A172 (cell line): ENCODE measurements around the gene QPRT. TPM values are rescaled to one million over a fixed set of nuclear protein-coding genes. Genes with fewer than 3 reads are reported as not detected.
"Not testable (repeated sequence)": the region's sequence is repeated elsewhere in the genome, so short reads cannot be mapped to it uniquely, and the experiment has no call there.

Experiments
- DNase-seq: peaks from one replicate; pipeline ENCODE4 v3.0.0-alpha.2; 2015; ENCODE audit warnings: low spot score
- total RNA-seq: library from RNA; depleted of rRNA; stranded (reverse); fragments of >200 nt; shearing (Covaris generic); gene quantifications from 2 replicates; pipeline ENCODE4 v1.2.3, GENCODE V29; 2014; rRNA removed

Gene QPRT
- total RNA-seq, result 83.7 and 122 TPM in 2 replicates

GRCh38 chr16:29678691-29679267 is at the start of gene QPRT:
Gene QPRT (plus strand): TSS chr16:29679180. CDS start chr16:29679198, 18 bp downstream.
- peak; percentile 81 for DNase-seq

GRCh38 chr16:29629318-29629717 is 49.7 kb upstream of the QPRT start:
- DNase-seq, result not testable (repeated sequence)

- not testable (repeated sequence) for DNase-seq
Measured at GRCh38 chr16:29631658-29632057, 47.3 kb upstream of the QPRT start.

- DNase-seq, result not testable (repeated sequence)
Measured at GRCh38 chr16:29635902-29636301, 43.1 kb upstream of the QPRT start.

GRCh38 chr16:29636368-29636767 is 42.6 kb upstream of the QPRT start:
- DNase-seq, result not testable (repeated sequence)

- not testable (repeated sequence) for DNase-seq
Measured at GRCh38 chr16:29638751-29639150, 40.2 kb upstream of the QPRT start.

GRCh38 chr16:29641561-29641960 is 37.4 kb upstream of the QPRT start:
- peak; percentile 10 for DNase-seq

GRCh38 chr16:29643596-29643995 is 35.4 kb upstream of the QPRT start:
- no peak for DNase-seq

- DNase-seq, result no peak
Measured at GRCh38 chr16:29644338-29644857, 34.6 kb upstream of the QPRT start.

- DNase-seq, result no peak
Measured at GRCh38 chr16:29644973-29645693, 33.8 kb upstream of the QPRT start.

- DNase-seq, result peak; percentile 34
Measured at GRCh38 chr16:29645694-29646187, 33.2 kb upstream of the QPRT start.

GRCh38 chr16:29646947-29647346 is 32.0 kb upstream of the QPRT start:
- DNase-seq, result no peak

- DNase-seq, result no peak
Measured at GRCh38 chr16:29649588-29650494, 29.1 kb upstream of the QPRT start.

GRCh38 chr16:29650771-29651170 is 28.2 kb upstream of the QPRT start:
- DNase-seq, result no peak

- no peak for DNase-seq
Measured at GRCh38 chr16:29651774-29652349, 27.1 kb upstream of the QPRT start.

GRCh38 chr16:29653471-29653870 is 25.5 kb upstream of the QPRT start:
- DNase-seq, result no peak

- not testable (repeated sequence) for DNase-seq
Measured at GRCh38 chr16:29653890-29654289, 25.1 kb upstream of the QPRT start.

- DNase-seq, result no peak
Measured at GRCh38 chr16:29656688-29657523, 22.1 kb upstream of the QPRT start.

- DNase-seq, result no peak
Measured at GRCh38 chr16:29658705-29659104, 20.3 kb upstream of the QPRT start.

GRCh38 chr16:29662000-29662728 is 16.8 kb upstream of the QPRT start:
- DNase-seq, result no peak
